Measurements from ENCODE around the gene PLCB4.

The PLCB4 gene

GRCh38 chr20:9179193-9179802 lies 110.4 kb downstream of the PLCB4 start:
- peak; percentile 57 for DNase-seq (ENCODE audit: low read depth)

- peak; percentile 59 for DNase-seq (ENCODE audit: low read depth)
Observed at GRCh38 chr20:9179867-9180266, 111.0 kb downstream of the PLCB4 start.

GRCh38 chr20:9180481-9181257 lies 111.8 kb downstream of the PLCB4 start:
- no peak for DNase-seq (ENCODE audit: low read depth)

- DNase-seq (ENCODE audit: low read depth) = peak; percentile 21
Observed at GRCh38 chr20:9185511-9185910, 116.6 kb downstream of the PLCB4 start.

- no peak for DNase-seq (ENCODE audit: low read depth)
Observed at GRCh38 chr20:9186396-9186795, 117.5 kb downstream of the PLCB4 start.

- no peak for DNase-seq (ENCODE audit: low read depth)
Observed at GRCh38 chr20:9195031-9195430, 126.1 kb downstream of the PLCB4 start.

GRCh38 chr20:9196110-9196509 lies 127.2 kb downstream of the PLCB4 start:
- DNase-seq (ENCODE audit: low read depth) = no peak

- no peak for DNase-seq (ENCODE audit: low read depth)
Observed at GRCh38 chr20:9198460-9198859, 129.6 kb downstream of the PLCB4 start.

GRCh38 chr20:9200196-9200595 lies 131.3 kb downstream of the PLCB4 start:
- peak; percentile 79 for DNase-seq (ENCODE audit: low read depth)

- DNase-seq (ENCODE audit: low read depth) = peak; percentile 91
Observed at GRCh38 chr20:9200620-9201019, 131.7 kb downstream of the PLCB4 start.

GRCh38 chr20:9202420-9203080 lies 133.7 kb downstream of the PLCB4 start:
- DNase-seq (ENCODE audit: low read depth) = no peak

GRCh38 chr20:9203081-9203447 lies 134.2 kb downstream of the PLCB4 start:
- no peak for DNase-seq (ENCODE audit: low read depth)

GRCh38 chr20:9204979-9205378 lies 136.1 kb downstream of the PLCB4 start:
- no peak for DNase-seq (ENCODE audit: low read depth)

GRCh38 chr20:9206486-9206885 lies 137.6 kb downstream of the PLCB4 start:
- DNase-seq (ENCODE audit: low read depth) = no peak

GRCh38 chr20:9207253-9207652 lies 138.4 kb downstream of the PLCB4 start:
- DNase-seq (ENCODE audit: low read depth) = no peak

- DNase-seq (ENCODE audit: low read depth) = no peak
Observed at GRCh38 chr20:9210356-9210755, 141.5 kb downstream of the PLCB4 start.

- no peak for DNase-seq (ENCODE audit: low read depth)
Observed at GRCh38 chr20:9211016-9211760, 142.3 kb downstream of the PLCB4 start.

GRCh38 chr20:9212735-9213134 lies 143.8 kb downstream of the PLCB4 start:
- no peak for DNase-seq (ENCODE audit: low read depth)

- peak; percentile 99 for DNase-seq (ENCODE audit: low read depth)
Observed at GRCh38 chr20:9214685-9215084, 145.8 kb downstream of the PLCB4 start.

GRCh38 chr20:9215539-9215938 lies 146.7 kb downstream of the PLCB4 start:
- peak; percentile 12 for DNase-seq (ENCODE audit: low read depth)

- peak; percentile 83 for DNase-seq (ENCODE audit: low read depth)
Observed at GRCh38 chr20:9218531-9218961, 149.7 kb downstream of the PLCB4 start.

- DNase-seq (ENCODE audit: low read depth) = peak; percentile 89
Observed at GRCh38 chr20:9220874-9221547, 152.1 kb downstream of the PLCB4 start.

Measured in amniotic epithelial cell (primary cell).